GM19351 (cell line): Measurements from ENCODE around the gene PLEKHF1.
"Not testable (repeated sequence)": the region's sequence is repeated elsewhere in the genome, so short reads cannot be mapped to it uniquely, and the experiment has no call there.

Experiments
- ATAC-seq: cut with Tn5 transposase; IDR thresholded peaks from one replicate; pipeline ENCODE4 v1.9.1; 2021; ENCODE audit warnings: mild to moderate bottlenecking, moderate library complexity; ENCODE audit not compliant: unreplicated experiment

Gene PLEKHF1

DNA sequence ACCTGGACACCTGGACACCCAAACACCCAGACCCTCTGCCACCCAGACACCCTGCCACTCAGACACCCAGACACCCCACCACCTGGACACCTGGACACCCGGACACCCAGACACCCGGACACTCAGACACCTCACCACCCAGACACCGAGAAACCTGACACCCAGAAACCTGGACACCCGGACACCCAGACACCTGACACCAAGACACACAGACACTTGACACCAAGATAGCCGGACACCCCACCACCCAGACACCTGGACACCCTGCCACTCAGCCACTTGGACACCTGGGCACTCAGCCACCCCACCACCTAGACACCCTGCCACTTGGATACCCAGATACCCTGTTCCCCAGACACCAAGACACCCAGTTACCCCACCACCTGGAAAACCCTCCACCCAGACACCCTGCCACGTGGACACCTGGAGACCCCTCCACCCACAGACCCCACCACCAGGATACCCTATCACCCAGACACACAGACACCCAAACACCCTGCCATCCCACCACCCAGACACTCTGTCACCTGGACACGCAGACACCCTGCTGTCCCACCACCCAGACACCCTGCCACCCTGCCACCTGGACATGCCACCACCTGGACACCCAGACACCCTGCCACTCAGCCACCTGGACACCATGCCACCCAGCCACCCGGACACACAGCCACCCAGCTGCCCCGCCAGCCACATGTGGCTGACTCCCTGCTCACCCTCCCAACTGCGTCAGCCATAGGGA, 32.4 kb downstream of the PLEKHF1 start:
- no peak for ATAC-seq

- ATAC-seq, result no peak
Measured at GRCh38 chr19:29699861-29700260, 34.6 kb downstream of the PLEKHF1 start.

- ATAC-seq, result no peak
Measured at GRCh38 chr19:29700498-29700897, 35.2 kb downstream of the PLEKHF1 start.

GRCh38 chr19:29702161-29702962, 37.1 kb downstream of the PLEKHF1 start:
- ATAC-seq, result no peak

DNA sequence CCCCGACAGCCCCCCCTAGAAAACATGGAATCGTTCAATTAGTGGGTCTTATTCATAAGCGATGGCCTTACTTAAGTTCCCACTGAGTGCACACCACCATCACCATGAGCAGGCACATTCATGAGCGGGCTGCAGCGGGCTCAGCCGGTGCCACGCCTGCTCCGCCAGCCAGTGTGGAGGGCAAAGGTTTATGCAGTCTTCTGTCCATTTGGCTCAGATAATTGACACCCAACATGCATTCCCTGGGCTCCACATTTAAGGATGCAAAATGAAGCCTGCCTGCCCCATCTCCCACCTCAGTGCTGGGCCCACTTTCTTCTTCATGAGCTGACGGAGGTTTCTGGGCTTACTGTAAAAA, 37.7 kb downstream of the PLEKHF1 start:
- ATAC-seq, result no peak

DNA sequence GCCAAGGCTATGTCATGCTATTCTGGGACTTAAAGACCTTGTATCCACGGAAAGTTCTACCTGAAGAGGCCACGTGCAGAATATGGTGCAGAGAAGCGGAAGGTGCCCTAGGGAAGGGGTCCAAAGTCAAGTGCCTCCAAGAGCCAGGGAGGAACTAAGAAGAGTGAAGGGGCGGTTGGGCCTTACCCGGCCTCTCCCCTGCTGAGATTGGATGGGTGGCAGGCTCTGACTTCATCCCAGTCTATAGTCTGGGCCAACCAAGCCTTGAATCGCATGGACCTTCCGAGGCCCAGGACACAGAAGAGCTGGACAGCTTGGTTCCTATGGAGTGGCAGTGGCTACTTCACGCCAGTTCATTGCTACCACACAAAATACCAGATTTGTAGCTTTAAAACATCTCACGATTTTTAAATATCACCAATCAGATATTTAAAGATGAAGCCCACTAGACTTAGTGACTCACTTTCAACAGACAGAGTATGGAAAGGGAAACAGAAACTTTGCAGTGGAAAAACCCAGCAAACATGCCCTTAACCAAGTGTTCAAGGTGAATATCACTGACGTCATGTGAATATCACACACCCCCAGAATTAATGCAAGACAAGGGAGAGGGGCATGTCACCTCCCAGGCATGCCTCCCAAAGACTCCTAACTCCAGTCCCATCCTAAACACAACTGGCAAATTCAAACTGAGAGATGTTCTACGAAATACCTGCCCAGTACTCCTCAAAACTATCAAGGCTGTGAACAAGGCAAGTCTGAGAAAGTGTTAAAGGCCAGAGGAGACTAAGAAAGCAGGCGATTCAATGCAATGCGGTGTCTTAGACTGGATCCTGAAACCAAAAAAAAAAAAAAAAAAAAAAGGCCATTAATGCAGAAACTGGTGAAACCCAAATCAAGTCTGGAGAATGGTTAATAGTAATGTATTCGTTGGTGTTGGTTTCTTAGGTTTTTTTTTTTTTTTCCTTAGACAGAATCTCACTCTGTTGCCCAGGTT, 39.6 kb downstream of the PLEKHF1 start:
- peak; percentile 64 for ATAC-seq

- no peak for ATAC-seq
Measured at GRCh38 chr19:29705706-29706105, 40.4 kb downstream of the PLEKHF1 start.

DNA sequence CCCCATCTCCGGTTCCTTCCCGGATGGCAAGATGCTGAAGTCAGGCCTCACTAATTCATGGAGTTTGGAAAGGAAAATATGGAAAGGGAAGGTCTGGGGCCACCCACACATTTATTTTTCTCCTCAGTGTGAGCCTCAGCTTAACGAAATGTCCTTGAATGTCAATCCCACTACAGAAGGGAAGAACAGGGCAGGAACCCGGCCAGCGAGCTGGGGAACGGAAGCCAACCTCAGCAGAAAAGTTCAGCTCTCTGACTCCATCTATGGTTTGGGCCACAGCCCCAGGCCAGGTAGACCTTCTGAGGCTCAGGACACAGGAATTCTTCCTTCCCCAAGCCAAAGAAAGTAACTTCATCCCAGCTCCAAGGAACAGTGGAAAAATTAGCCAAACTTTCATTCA, 41.4 kb downstream of the PLEKHF1 start:
- ATAC-seq, result no peak

GRCh38 chr19:29708554-29709439, 43.5 kb downstream of the PLEKHF1 start:
- no peak for ATAC-seq

GRCh38 chr19:29709440-29709798, 44.2 kb downstream of the PLEKHF1 start:
- ATAC-seq, result not testable (repeated sequence)

- no peak for ATAC-seq
Measured at GRCh38 chr19:29711584-29712132, 46.4 kb downstream of the PLEKHF1 start.

GRCh38 chr19:29712744-29713516, 47.7 kb downstream of the PLEKHF1 start:
- ATAC-seq, result no peak

DNA sequence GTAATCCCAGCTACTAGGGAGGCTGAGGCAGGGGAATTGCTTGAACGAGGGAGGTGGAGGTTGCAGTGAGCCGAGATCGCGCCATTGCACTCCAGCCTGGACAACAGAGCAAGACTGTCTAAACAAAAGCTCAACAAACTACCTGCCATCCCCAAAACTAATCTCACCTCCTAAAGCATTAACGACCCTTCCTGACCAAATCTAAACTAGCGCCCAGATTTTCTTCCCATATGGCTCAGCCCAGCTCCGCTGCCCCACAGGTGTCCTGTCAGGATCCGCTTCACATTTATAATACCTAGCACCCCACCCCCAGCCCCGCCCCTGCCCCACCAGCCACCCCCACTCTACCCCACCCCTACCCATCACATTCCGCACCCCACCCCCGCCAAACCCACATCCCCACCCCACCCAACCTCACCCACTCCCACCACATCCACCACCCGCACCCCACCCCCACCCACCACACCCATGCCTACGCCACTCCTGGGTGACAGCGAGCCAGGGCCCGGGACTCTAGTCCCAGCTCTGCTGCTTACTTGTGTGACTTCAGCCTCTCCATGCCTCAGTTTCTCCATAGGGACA, 49.2 kb downstream of the PLEKHF1 start:
- ATAC-seq, result peak; percentile 13

DNA sequence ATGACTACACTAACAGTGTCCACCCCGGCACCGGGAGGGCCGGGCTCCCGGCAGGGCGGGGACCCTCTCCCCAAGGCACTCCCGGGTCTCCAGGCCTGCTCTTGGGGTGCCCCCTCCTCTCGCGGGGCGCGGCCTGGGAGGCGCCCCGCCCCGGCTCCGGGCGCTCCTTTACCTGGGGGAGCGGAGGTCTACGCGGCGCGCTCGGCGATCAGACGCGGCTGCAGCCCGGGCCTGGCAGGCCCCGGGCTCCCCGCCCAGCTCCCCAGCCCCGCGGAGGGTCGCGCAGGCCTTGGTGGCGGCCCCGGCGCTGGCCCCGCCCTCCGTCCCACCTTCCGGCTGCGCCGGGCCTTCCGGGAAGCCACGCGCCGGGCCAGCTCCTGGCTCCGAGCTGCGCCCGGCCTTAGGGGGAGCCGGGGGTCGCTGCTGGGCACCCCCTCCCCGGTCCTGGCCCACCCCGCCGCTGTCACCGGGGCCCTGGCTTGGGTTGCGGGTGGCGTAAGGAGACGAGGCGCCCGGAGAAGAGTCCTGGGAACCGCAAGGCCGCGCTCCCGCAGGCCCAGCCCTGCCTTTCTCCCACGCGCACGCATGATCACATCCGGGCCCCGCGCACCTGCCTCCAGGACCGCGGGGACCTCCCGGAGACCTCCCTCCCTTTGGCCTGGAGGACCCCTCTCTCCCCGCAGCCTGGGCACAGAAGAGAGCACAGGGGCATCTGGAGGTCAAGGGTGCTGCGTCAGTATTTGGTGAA, 49.9 kb downstream of the PLEKHF1 start, which contains the start of gene C19orf12:
C19orf12 (minus strand) TSS at position 309 of the 748 bp plus-strand sequence. CDS start 6,848 bp downstream, outside the sequence.
- ATAC-seq, result peak; percentile 63

DNA sequence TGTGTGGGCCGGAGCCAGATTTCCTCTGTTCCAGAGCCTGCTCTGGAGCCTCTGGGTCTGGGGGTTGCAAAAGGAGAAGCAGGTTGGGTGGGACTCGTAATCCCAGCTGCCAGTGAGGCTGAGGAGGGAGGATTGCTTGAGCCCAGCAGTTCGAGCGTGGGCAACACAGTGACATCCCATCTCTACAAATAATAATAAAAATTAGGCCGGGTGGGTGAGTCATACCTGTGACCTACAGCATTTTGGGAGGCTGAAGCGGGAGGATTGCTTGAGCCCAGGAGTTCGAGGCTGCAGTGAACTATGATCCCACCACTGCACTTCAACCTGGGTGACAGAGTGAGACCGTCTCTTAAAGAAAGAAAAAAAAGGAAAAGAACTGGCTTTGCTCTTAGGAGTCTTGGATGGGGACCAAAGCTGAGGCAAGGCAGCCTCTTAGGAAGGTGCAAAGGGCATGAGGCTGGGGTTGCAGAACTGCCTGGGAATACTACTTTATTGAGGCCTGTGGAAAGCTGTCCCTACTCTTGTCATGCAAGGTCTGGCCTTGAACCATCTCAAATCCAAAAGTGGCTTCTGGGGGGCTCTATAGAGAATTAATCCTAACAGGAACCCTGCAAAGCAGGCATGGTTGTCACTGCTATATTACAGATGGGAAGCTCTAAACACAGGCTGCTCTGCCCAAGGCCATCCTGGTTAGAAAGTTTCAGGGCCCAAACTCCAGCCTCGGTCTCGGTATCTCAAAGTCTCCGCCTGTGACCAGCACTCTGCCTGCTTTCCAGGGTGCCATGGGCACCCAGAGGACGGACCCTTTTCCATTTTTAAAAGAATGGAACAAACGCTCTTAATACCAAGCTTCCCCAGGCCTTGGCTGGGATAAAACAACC, 50.7 kb downstream of the PLEKHF1 start:
- peak; percentile 21 for ATAC-seq

- ATAC-seq, result no peak
Measured at GRCh38 chr19:29717051-29717450, 51.8 kb downstream of the PLEKHF1 start.

DNA sequence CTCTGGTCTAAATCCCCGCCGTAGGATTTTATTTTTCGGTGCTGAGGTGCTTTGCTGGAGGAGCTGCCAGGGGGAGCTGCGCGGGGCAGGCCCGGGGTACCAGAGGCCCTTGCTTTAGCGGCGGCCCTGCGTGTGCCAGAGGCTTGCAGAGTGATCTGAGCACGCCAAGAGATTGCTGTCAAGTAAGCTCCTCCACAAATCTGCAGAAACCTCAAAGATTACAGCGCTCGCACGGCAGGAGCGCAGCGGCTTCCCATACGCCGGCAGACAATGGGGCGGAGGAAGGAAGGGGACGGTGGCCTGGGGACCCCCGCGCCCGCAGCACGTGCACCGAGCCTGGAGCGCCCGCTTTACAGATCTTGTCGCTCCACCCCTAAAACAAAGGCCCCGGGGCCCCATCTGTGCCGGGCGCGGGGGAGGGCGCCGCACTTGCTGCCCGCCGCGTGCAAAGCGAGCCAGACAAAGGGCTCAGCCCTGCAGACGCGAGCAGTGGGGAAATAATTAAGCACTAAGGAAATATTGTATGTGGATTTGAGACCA, 58.9 kb downstream of the PLEKHF1 start:
- no peak for ATAC-seq
